HG03060 (cell line): ENCODE results near the gene ULK4.
"Not testable (repeated sequence)": the region's sequence is repeated elsewhere in the genome, so short reads cannot be mapped to it uniquely, and the experiment has no call there.

ENCODE experiments used
- ATAC-seq: cut with Tn5 transposase; IDR thresholded peaks from one replicate; pipeline ENCODE4 v1.9.1; 2021; ENCODE audit warnings: low read depth, moderate number of reproducible peaks; ENCODE audit not compliant: unreplicated experiment

The ULK4 gene

DNA sequence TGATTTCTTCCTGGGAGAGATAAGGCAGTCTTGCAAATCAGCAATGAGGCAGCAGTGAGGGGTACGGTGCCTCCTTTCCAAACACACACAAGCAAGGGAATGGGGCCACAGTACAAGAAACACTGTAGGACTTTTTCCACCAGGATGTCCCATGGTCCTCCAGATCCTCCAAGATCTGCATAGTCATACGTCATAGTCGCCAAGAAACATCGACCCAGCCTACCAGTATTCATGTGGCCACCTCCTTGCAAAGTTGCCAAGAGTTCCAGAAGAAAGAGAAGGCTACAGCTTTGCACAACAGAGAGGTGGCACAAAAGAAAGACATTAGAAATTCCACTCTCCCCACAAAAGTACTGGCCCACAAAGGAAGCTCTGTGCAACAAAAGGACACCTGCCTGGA lies 504.7 kb downstream of the ULK4 start:
- no peak for ATAC-seq

DNA sequence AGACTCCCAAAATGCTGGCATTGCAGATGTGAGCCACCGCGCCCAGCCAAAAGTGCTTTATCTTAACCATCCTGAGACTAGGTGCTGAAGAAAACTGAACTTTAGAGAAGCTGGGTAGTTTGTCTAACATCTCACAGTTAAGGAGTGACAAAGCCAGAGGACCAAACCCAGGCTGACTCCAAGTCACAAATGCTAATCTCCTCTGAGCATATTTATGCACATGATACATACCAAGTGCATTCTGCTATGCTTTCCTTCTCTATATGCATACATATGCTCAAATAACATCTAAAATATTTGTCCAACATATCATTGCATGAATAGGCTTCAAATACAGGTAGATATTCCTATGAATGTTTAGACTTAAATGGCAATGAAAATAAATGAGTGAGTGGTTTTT lies 505.7 kb downstream of the ULK4 start:
- ATAC-seq = no peak

- ATAC-seq = not testable (repeated sequence)
These were observed 508.3 kb downstream of the ULK4 start for GRCh38 chr3:41453618-41454017.

DNA sequence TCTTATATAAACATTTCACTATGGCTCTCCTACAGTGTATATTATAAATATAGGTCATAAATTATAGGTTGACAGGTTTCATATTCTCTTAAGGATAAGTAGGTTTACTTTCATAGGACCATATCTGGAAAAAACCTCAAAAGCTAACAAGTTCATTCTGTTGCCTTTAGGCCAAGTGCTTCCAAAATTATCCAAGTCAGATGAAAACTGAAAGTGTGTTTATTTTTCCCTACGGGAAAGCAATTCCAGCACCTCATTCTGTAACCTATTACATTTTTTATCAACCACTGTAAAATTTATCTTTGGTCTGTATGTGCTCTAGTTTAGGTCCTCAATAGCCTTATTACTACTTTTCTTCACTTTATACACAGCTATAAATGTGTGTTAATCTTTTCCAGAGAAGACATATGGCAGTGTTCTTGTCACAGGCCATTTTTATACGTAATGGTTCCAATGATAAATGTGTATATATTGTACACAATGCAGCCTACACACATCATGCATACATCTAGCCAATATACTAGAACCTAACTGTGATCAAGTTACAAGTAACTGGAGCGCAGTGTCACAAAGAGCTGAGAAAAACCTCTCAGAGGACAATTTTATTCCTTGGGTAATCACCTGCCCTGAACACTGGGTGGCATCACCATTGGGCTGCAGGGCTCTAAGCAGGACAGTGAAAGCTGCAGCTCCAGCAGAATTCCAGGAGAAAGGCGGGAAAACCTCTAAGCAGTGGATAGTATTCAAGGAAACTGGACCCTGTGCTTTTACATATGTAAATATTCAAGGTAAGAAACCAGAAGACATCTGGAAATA lies 511.3 kb downstream of the ULK4 start:
- ATAC-seq = no peak

GRCh38 chr3:41448396-41448795 lies 513.5 kb downstream of the ULK4 start:
- ATAC-seq = no peak

GRCh38 chr3:41447701-41448100 lies 514.2 kb downstream of the ULK4 start:
- no peak for ATAC-seq

DNA sequence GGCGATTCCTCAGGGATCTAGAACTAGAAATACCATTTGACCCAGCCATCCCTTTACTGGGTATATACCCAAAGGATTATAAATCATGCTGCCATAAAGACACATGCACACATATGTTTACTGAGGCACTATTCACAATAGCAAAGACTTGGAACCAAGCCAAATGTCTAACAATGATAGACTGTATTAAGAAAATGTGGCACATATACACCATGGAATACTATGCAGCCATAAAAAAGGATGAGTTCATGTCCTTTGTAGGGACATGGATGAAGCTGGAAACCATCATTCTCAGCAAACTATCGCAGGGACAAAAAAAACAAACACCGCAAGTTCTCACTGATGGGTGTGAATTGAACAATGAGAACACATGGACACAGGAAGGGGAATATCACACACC lies 515.6 kb downstream of the ULK4 start:
- ATAC-seq = not testable (repeated sequence)

DNA sequence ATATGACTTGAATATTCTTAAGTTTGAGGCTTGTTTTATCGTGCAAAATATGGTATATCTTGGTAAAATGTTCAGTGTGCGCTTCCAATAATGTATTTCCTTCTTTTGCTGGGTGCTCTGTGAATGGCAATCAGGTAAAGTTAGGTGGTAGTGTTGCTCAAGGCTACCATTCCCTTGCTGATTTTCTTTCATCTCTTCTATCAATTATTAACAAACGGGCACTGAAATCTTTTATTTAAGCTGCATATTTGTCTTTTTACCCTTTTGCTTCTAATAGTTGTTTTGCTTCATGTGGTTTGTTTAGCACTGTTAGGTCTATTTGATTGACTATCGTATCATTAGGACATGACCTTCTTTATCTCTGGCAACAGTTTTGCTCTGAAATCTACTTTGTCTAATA lies 520.3 kb downstream of the ULK4 start:
- ATAC-seq = no peak

DNA sequence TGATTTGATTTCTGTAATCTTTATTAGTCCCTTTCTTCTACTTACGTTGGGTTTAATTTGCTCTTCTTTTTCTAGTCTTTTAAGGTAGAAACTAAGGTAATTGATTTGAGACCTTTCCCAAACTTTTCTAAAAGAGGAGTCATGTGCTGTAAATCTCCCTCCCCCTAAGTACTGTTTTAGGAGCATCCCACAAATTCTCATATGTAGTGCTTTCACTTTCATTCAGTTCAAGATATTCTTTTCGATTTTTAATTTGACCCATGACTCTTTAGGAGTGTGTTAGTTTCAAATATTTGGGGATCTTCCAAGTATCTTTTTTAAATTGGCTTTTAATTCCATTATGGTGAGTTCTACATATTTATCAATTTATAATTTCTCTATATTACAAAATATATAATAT lies 520.8 kb downstream of the ULK4 start:
- ATAC-seq = no peak

DNA sequence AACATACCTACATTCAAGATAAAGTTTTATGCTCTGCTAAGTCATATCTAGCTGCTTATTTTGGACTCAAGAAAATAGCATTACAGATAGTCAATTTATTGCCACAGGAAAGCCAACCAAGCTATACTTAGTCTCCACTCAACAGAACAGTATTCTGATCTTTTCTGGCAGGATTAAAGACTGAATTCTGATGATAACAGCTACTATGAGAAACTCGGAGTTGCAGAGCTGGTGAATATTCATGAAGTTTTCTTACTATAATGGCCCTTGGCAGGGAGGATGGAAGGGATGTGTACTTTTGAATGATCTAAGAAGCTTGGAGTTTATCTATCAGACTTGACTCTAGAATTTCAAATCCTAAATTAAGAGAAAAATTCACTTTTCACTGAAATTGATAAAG lies 524.9 kb downstream of the ULK4 start:
- ATAC-seq = no peak

DNA sequence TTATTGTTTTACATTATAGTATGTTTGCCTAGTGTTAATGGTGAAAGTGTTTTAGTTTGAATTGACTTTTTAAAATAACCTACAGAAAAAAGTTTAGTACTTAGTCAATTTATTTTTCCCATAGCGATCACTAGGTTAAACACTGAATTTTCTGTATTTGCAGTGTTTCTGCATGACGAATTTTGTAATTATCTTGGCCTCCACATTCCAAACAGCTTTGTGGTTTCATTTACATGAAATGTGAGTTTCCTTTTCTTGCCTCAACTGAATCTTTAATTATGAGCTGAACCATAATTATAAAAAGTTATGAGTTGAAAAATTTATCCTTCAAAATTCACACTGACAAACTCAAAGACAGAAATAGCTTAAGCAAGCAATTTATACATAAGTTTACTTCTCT lies 527.1 kb downstream of the ULK4 start:
- no peak for ATAC-seq

- ATAC-seq = no peak
These were observed 530.5 kb downstream of the ULK4 start for GRCh38 chr3:41431386-41431785.

GRCh38 chr3:41430886-41431285 lies 531.0 kb downstream of the ULK4 start:
- ATAC-seq = no peak

- no peak for ATAC-seq
These were observed 531.5 kb downstream of the ULK4 start for GRCh38 chr3:41430391-41430790.

- no peak for ATAC-seq
These were observed 535.4 kb downstream of the ULK4 start for GRCh38 chr3:41426485-41426884.

DNA sequence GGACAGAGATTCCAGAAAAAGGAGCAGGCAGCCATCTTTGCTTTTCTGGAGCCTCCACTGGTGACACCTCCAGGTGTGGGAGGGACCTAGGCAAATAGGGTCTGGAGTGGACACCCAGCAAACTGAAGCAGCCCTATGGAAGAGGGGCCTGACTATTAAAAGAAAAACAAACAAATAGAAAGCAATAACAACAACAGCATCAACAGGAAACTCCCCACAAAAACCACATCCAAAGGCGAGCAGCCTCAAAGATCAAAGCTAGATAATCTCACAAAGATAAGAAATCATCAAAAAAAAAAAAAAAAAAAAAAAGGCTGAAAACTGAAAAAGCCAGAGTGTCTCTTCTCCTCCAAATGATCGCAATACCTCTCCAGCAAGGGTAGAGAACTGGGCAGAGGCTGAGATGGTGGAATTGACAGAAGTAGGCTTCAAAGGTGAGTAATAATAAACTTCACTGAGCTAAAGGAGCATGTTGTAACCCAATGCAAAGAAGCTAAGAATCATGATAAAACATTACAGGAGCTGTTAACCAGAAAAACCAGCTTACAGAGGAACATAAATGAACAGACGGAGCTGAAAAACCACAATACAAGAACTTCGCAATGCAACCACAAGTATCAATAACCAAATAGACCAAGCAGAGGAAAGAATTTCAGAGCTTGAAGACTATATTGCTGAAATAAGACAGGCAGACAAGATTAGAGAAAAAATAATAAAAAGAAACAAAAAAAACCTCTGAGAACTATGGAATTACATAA lies 537.2 kb downstream of the ULK4 start:
- ATAC-seq = no peak

- no peak for ATAC-seq
These were observed 542.1 kb downstream of the ULK4 start for GRCh38 chr3:41419809-41420208.

DNA sequence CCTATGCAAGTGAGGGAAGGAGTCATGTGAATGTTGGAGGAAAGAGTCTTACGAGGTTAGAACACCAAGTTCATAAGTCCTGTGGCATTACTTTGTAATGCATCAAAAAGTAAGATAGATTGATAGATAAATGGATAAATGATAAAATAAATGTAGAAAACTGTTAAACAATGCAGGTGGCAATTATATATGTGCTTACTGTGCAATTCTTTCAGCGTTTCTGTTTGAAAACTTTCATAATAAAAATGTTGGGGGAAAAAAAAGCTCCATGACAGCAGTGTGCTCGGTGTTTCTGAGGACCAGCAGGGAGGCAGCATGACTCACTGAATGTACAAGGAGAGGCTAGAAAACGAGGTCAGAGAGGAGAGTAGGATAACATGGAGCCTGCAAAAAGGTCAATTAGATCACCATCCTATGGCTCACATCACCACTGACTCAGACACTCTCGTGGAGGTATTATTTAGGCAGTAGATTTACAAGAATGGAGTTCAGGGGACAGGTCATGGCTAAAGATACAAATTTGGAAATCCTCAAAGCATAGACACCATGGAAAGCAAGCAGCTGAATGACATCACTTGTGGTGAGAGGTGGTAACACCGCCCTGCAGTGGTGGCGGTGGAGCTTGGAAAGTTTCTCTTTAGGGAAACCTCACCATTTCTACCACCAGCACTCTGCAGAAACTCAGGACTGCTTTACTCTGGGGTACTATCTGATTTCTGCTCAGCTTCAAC lies 542.8 kb downstream of the ULK4 start:
- no peak for ATAC-seq

DNA sequence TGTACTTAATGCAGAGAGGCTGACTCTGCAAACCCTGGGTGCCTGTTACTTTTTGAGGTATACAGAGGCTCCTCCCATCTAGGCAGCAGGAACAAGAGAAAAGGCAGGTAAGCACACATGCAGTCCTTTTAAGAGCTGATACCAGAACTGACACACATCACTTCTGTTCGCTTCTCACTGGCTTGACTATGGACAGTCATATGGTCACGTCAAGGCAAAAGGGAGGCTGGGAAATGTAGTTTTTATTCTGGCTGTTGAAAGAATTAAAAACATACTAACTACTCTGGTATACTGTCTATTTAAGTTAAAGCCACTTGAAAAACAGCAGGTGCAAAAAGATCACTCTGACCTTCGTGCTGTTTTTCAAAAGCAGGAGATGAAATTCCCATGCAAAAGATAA lies 544.3 kb downstream of the ULK4 start:
- ATAC-seq = no peak

DNA sequence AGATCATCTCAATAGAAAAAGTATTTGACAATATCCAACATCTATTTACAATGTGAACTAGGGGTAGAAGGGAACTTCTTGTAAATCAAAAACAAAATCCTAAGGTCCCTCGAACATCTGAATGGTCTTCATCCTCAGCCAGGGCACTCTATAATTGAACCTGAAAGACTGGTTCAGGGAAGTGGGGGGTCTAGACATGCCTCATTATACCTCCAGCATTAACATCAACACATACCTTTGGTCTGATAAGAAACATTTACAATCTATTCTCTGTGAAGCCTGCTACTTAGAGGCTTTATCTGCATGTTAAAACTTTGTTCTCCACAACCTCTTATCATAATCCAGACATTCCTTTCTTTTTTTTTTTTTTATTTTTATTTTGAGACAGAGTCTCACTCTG lies 550.8 kb downstream of the ULK4 start:
- ATAC-seq = no peak

GRCh38 chr3:41405466-41405865 lies 556.4 kb downstream of the ULK4 start:
- ATAC-seq = no peak
